Mesenchymal stem cell (in vitro differentiated cells and primary cell): ENCODE results near the gene S100A14.

Experiments used
- DNase-seq: peaks from one replicate; pipeline ENCODE4 v3.0.0-alpha.2; 2013
- H2AFZ ChIP-seq: one replicate; pipeline ENCODE4 v1.6.1; 2013; ENCODE audit warnings: low read depth, mild to moderate bottlenecking, control low read depth, inconsistent platforms, low read length, moderate library complexity
- H2AK5ac ChIP-seq: 2 replicates; pipeline ENCODE4 v1.6.1; 2013; ENCODE audit warnings: low read length, moderate library complexity, mild to moderate bottlenecking, inconsistent platforms; ENCODE audit not compliant: severe bottlenecking
- H2BK120ac ChIP-seq: one replicate; pipeline ENCODE4 v1.6.1; 2013; ENCODE audit warnings: low read depth, mild to moderate bottlenecking, inconsistent platforms, low read length, moderate library complexity
- H2BK12ac ChIP-seq, 2 experiments: one replicate each; pipeline ENCODE4 v1.6.1; 2013; ENCODE audit warnings: inconsistent platforms in 2 of 2, low read length in 2 of 2, mild to moderate bottlenecking in 2 of 2, moderate library complexity in 2 of 2, control low read depth in 1 of 2
- H2BK15ac ChIP-seq: one replicate; pipeline ENCODE4 v1.6.1; 2013; ENCODE audit warnings: mild to moderate bottlenecking, low read depth, inconsistent platforms; ENCODE audit not compliant: poor library complexity, severe bottlenecking
- H2BK5ac ChIP-seq: 2 replicates; pipeline ENCODE4 v1.6.1; 2013; ENCODE audit warnings: low read depth, mild to moderate bottlenecking, low read length, control low read depth, inconsistent platforms; ENCODE audit not compliant: poor library complexity, severe bottlenecking
- H3K14ac ChIP-seq, 2 experiments: one replicate each; pipeline ENCODE4 v1.6.1; 2013; ENCODE audit warnings: inconsistent platforms in 2 of 2, low read length in 2 of 2, control low read depth in 1 of 2, mild to moderate bottlenecking in 1 of 2, moderate library complexity in 1 of 2
- H3K18ac ChIP-seq, 2 experiments: one replicate each; pipeline ENCODE4 v1.6.1; 2013; ENCODE audit warnings: inconsistent platforms in 2 of 2, low read length in 2 of 2, control low read depth in 1 of 2, low read depth in 1 of 2, mild to moderate bottlenecking in 1 of 2
- H3K23ac ChIP-seq, 2 experiments: one replicate each; pipeline ENCODE4 v1.6.1; 2013; ENCODE audit warnings: inconsistent platforms in 2 of 2, low read length in 2 of 2, mild to moderate bottlenecking in 2 of 2, moderate library complexity in 2 of 2, control low read depth in 1 of 2
- H3K27ac ChIP-seq: 2 replicates; pipeline ENCODE4 v1.5.1; 2013; ENCODE audit warnings: mild to moderate bottlenecking, moderate library complexity, low read length, control low read depth, inconsistent platforms; ENCODE audit not compliant: poor library complexity, severe bottlenecking
- H3K27me3 ChIP-seq, 2 experiments: 2 replicates each; pipeline versions ENCODE4 v1.6.1 to v1.7.0; 2013; ENCODE audit warnings: low read length in 2 of 2, mild to moderate bottlenecking in 2 of 2, moderate library complexity in 2 of 2, control low read depth in 1 of 2, inconsistent platforms in 1 of 2; ENCODE audit not compliant: control insufficient read depth in 1 of 2, insufficient read depth in 1 of 2
- H3K36me3 ChIP-seq, 2 experiments: 2 replicates each; pipeline versions ENCODE4 v1.6.1 to v1.7.0; 2013; ENCODE audit warnings: low read length in 2 of 2, control low read depth in 1 of 2, inconsistent platforms in 1 of 2, low read depth in 1 of 2, mild to moderate bottlenecking in 1 of 2; ENCODE audit not compliant: insufficient read depth in 2 of 2, control insufficient read depth in 1 of 2
- H3K4ac ChIP-seq, 2 experiments: one replicate each; pipeline ENCODE4 v1.6.1; 2013; ENCODE audit warnings: inconsistent platforms in 2 of 2, low read length in 2 of 2, mild to moderate bottlenecking in 2 of 2, moderate library complexity in 2 of 2, control low read depth in 1 of 2, low read depth in 1 of 2
- H3K4me1 ChIP-seq: 2 replicates; pipeline ENCODE4 v1.6.1; 2013; ENCODE audit warnings: low read depth, low read length, control low read depth; ENCODE audit not compliant: control insufficient read depth, insufficient read depth
- H3K4me2 ChIP-seq: 2 replicates; pipeline ENCODE4 v1.6.1; 2013; ENCODE audit warnings: low read length, mild to moderate bottlenecking, inconsistent platforms; ENCODE audit not compliant: poor library complexity, severe bottlenecking
- H3K4me3 ChIP-seq, 2 experiments: 2 replicates each; pipeline versions ENCODE4 v1.5.1 to v1.7.0; 2013; ENCODE audit warnings: low read length in 2 of 2, mild to moderate bottlenecking in 2 of 2, control low read depth in 1 of 2, low read depth in 1 of 2; ENCODE audit not compliant: insufficient read depth in 1 of 2
- H3K79me1 ChIP-seq: replicated peaks from 2 replicates; pipeline ENCODE4 v1.6.1; 2013; ENCODE audit warnings: mild to moderate bottlenecking, control low read depth, low read length, inconsistent platforms; ENCODE audit not compliant: poor library complexity, severe bottlenecking
- H3K9ac ChIP-seq: 2 replicates; pipeline ENCODE4 v1.7.0; 2013; ENCODE audit warnings: mild to moderate bottlenecking, low read length, moderate library complexity
- H3K9me3 ChIP-seq: 2 replicates; pipeline ENCODE4 v1.7.0; 2013; ENCODE audit warnings: mild to moderate bottlenecking, low read length; ENCODE audit not compliant: control insufficient read depth
- H4K8ac ChIP-seq: one replicate; pipeline ENCODE4 v1.6.1; 2013; ENCODE audit warnings: inconsistent platforms, mild to moderate bottlenecking, low read length, moderate library complexity
- H4K91ac ChIP-seq: one replicate; pipeline ENCODE4 v1.6.1; 2013; ENCODE audit warnings: mild to moderate bottlenecking, low read length, inconsistent platforms
- WGBS: methylation state at CpG from one replicate; pipeline ENCODE4 v1.1.7; 2013; ENCODE audit warnings: mixed read lengths; 5-methylcytosine and 5-hydroxymethylcytosine counted together

Gene S100A14

DNA sequence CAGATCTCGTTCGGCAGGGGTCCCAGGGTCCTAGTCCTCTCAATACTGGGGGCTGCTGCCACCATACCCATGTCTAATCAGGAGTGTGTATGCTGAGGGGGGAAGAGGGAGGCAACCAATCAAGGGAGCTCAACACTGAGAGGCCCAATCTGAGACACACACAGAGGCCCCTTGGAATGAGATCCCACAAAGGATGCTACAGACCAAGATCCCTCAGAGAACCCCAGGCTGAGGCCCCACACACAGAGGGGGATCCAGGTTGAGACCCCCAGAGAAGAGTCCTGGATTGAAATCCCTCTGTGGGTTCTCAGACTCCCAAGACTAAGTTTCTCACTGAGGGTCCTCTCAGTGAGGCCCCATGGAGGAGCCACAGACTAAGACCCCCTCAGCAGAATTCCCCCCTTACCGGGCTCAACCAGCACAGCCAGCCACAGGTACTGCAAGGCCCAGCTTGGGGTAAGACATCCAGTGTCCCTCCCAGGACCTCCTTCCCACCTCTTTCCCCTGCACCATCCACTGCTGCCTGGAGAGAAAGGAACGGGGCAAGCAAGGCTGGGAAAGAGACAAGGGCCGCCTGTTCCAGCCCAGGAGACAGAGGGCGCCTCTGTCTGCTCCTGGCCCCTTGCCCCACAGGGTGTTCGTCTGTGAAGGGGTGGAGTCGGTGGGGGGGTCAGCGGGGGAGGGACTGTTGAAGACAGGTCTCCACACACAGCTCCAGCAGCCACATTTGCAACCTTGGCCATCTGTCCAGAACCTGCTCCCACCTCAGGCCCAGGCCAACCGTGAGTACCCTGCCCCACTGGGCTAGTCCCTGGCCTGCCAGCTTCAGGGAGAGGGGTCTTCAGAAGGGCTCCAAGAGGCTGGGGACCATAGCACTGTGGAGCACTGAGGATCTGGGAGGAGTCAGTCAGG is 11.8 kb upstream of the S100A14 start, which contains the start of gene S100A1:
Gene S100A1, plus strand, starts transcription at position 720 of the 912 bp plus-strand sequence. CDS start 2,088 bp downstream, outside the sequence.
- H3K4me1 ChIP-seq: peaks cover 33% of the 10 kb centered on the region
- H2AK5ac ChIP-seq: peak within 1 kb of the TSS; percentile 49
- H3K4ac ChIP-seq: peak within 1 kb of the TSS; percentile 78 to 97
- no peaks in the 10 kb centered on the region for H3K27me3 ChIP-seq
- peak within 1 kb of the TSS; percentile 96 for H3K9ac ChIP-seq
- peak within 1 kb of the TSS; percentile 97 for H3K27ac ChIP-seq
- peak within 1 kb of the TSS; percentile 95 to 96 for H3K18ac ChIP-seq
- no peaks in the 10 kb centered on the region for H3K9me3 ChIP-seq
- no peak for DNase-seq
- H2AFZ ChIP-seq: peak within 1 kb of the TSS; percentile 57
- peak within 1 kb of the TSS; percentile 92 for H2BK15ac ChIP-seq
- H2BK120ac ChIP-seq: peak within 1 kb of the TSS; percentile 73
- H2BK12ac ChIP-seq: peak within 1 kb of the TSS; percentile 29 to 94
- H3K14ac ChIP-seq: peak within 1 kb of the TSS in 1 of 2 experiments; percentile 55
- H4K91ac ChIP-seq: peak within 1 kb of the TSS; percentile 93
- H3K79me1 ChIP-seq: peaks cover 5% of the 10 kb centered on the region
- peak within 1 kb of the TSS; percentile 51 for H2BK5ac ChIP-seq
- H3K4me3 ChIP-seq: peak within 1 kb of the TSS in 1 of 2 experiments; percentile 88
- peak within 1 kb of the TSS; percentile 88 for H4K8ac ChIP-seq
- 69% methylated on average over 10 of the region's 10 CpGs for WGBS
- H3K23ac ChIP-seq: no peak within 1 kb of the TSS
- peaks cover 9 to 34% of the 10 kb centered on the region in 2 experiments for H3K36me3 ChIP-seq
- H3K4me2 ChIP-seq: peak within 1 kb of the TSS; percentile 74

- peak within 1 kb of the TSS; percentile 74 for H3K4me2 ChIP-seq
- peak within 1 kb of the TSS; percentile 82 for H2AK5ac ChIP-seq
- peak within 1 kb of the TSS in 1 of 2 experiments; percentile 96 for H3K14ac ChIP-seq
- peak within 1 kb of the TSS; percentile 57 to 88 for H3K4me3 ChIP-seq
- H4K8ac ChIP-seq: peak within 1 kb of the TSS; percentile 88
- peak; percentile 97 for DNase-seq
- H3K9ac ChIP-seq: peak within 1 kb of the TSS; percentile 96
- H3K4me1 ChIP-seq: peaks cover 33% of the 10 kb centered on the region
- no peaks in the 10 kb centered on the region for H3K9me3 ChIP-seq
- peak within 1 kb of the TSS; percentile 57 for H2AFZ ChIP-seq
- H2BK120ac ChIP-seq: peak within 1 kb of the TSS; percentile 73
- H3K18ac ChIP-seq: peak within 1 kb of the TSS; percentile 96
- peaks cover 8% of the 10 kb centered on the region for H3K79me1 ChIP-seq
- no peaks in the 10 kb centered on the region for H3K27me3 ChIP-seq
- H4K91ac ChIP-seq: peak within 1 kb of the TSS; percentile 95
- peak within 1 kb of the TSS; percentile 71 for H2BK5ac ChIP-seq
- H3K4ac ChIP-seq: peak within 1 kb of the TSS; percentile 78 to 97
- peaks cover 15 to 38% of the 10 kb centered on the region in 2 experiments for H3K36me3 ChIP-seq
- 0% methylated on average over 21 of the region's 28 CpGs for WGBS
- H2BK15ac ChIP-seq: peak within 1 kb of the TSS; percentile 91
- H3K23ac ChIP-seq: peak within 1 kb of the TSS in 1 of 2 experiments; percentile 84
- peak within 1 kb of the TSS; percentile 97 for H3K27ac ChIP-seq
- peak within 1 kb of the TSS; percentile 81 to 94 for H2BK12ac ChIP-seq
These were observed 11.0 kb upstream of the S100A14 start, which contains the start of gene S100A13 for GRCh38 chr1:153626904-153627714. S100A13 (minus strand) TSS chr1:153627505; CDS start chr1:153626472, 1,033 bp downstream.

DNA sequence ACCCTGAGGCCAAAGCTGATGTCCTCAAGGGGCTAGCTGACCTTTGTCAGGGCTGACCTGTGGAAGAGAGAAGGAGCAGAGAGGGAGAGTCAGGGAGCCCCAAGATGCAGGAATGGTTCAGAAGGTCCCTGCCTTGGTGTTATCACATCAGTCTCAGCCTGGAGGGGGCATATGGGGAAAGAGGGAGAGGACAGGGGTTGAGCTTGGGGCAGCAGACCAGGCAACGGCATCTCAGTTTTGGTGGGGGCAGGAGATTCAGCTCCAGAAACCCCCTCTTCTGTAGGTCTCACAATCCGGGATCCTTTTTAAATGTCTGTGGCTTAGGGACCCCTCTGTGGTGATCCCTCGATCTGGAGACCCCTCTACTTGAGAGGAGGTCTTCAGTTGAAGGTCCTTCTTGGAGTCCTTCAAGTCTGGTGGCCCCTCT is 10.4 kb upstream of the S100A14 start:
- no peak for DNase-seq
- peak overlapping the region; percentile 97 for H3K27ac ChIP-seq
- no peaks in the 10 kb centered on the region for H3K27me3 ChIP-seq
- H3K23ac ChIP-seq: peak overlapping the region in 1 of 2 experiments; percentile 60
- H3K4me2 ChIP-seq: peak overlapping the region; percentile 74
- peak overlapping the region; percentile 81 to 89 for H2BK12ac ChIP-seq
- H2AK5ac ChIP-seq: peak overlapping the region; percentile 82
- peak overlapping the region; percentile 49 to 96 for H3K18ac ChIP-seq
- H4K8ac ChIP-seq: peak overlapping the region; percentile 54
- H2AFZ ChIP-seq: no peak overlapping the region
- H2BK15ac ChIP-seq: peak overlapping the region; percentile 91
- H3K36me3 ChIP-seq: peaks cover 17 to 43% of the 10 kb centered on the region in 2 experiments
- peaks cover 32% of the 10 kb centered on the region for H3K4me1 ChIP-seq
- no peaks in the 10 kb centered on the region for H3K9me3 ChIP-seq
- WGBS: 59% methylated on average over 3 of the region's 3 CpGs
- H4K91ac ChIP-seq: peak overlapping the region; percentile 95
- H3K4ac ChIP-seq: peak overlapping the region; percentile 18 to 69
- H2BK5ac ChIP-seq: peak overlapping the region; percentile 71
- H3K9ac ChIP-seq: peak overlapping the region; percentile 96
- H2BK120ac ChIP-seq: peak overlapping the region; percentile 44
- H3K79me1 ChIP-seq: peaks cover 8% of the 10 kb centered on the region
- peak overlapping the region; percentile 57 to 88 for H3K4me3 ChIP-seq
- H3K14ac ChIP-seq: peak overlapping the region in 1 of 2 experiments; percentile 88
